Measurements from ENCODE around the gene TSR3. TPM values are rescaled to one million over a fixed set of nuclear protein-coding genes. Genes with fewer than 3 reads are reported as not detected.
A peak's percentile ranks its signal among the peaks of the same experiment; 100 is the strongest.

The TSR3 gene
- total RNA-seq, 2 donors from 2014 or later, result 64.9 to 67.4 TPM

GRCh38 chr16:1338119-1338730, 13.5 kb downstream of the TSR3 start:
- H3K9ac ChIP-seq (ENCODE audit: extremely low read depth, low read length, poor library complexity, severe bottlenecking), result no peak overlapping the region
- H3K9me3 ChIP-seq (ENCODE audit: control insufficient read depth, low read length), result no peaks in the 10 kb centered on the region
- no peaks in the 10 kb centered on the region for H3K36me3 Mint-ChIP-seq (ENCODE audit: low read depth)
- H3K36me3 ChIP-seq (ENCODE audit: control insufficient read depth, insufficient read depth, low read length), result no peaks in the 10 kb centered on the region
- no peaks in the 10 kb centered on the region for H3K4me1 ChIP-seq (ENCODE audit: control insufficient read depth, insufficient read depth, low read length)
- H3K4me3 Mint-ChIP-seq, result no peak overlapping the region
- H3K9me3 Mint-ChIP-seq, result no peaks in the 10 kb centered on the region
- H3K27ac ChIP-seq (ENCODE audit: low read depth, low read length), result no peak overlapping the region
- H3K4me1 Mint-ChIP-seq, result no peaks in the 10 kb centered on the region
- TF ChIP-seq CTCF (conservative IDR thresholded peaks at IDR 0.05), result peak; percentile 71
- H3K4me3 ChIP-seq (ENCODE audit: low read length), result no peak overlapping the region
- DNase-seq, result peak; percentile 81
- 60 to 78% methylated on average over 7 to 26 of the region's 30 CpGs for WGBS, 2 experiments (ENCODE audit: insufficient coverage in 1 of 2, insufficient read length in 1 of 2)
- peaks cover 29% of the 10 kb centered on the region for H3K27me3 Mint-ChIP-seq (ENCODE audit: insufficient read depth)
- peaks cover 47% of the 10 kb centered on the region for H3K27me3 ChIP-seq (ENCODE audit: control insufficient read depth, insufficient read depth, low read length, poor library complexity, severe bottlenecking)
- H3K27ac Mint-ChIP-seq, result no peak overlapping the region

GRCh38 chr16:1337486-1337885, 14.2 kb downstream of the TSR3 start:
- Histone ChIP-seq H3K9me3 (ENCODE audit: control insufficient read depth, low read length) (no peaks in the 10 kb centered on the region), H3K9ac (ENCODE audit: extremely low read depth, low read length, poor library complexity, severe bottlenecking) (no peak overlapping the region), H3K27ac (ENCODE audit: low read depth, low read length) (no peak overlapping the region), H3K36me3 (ENCODE audit: control insufficient read depth, insufficient read depth, low read length) (no peaks in the 10 kb centered on the region), H3K4me3 (ENCODE audit: low read length) (no peak overlapping the region), H3K4me1 (ENCODE audit: control insufficient read depth, insufficient read depth, low read length) (peaks cover 6% of the 10 kb centered on the region), H3K27me3 (ENCODE audit: control insufficient read depth, insufficient read depth, low read length, poor library complexity, severe bottlenecking) (peaks cover 52% of the 10 kb centered on the region)
- no peaks in the 10 kb centered on the region for H3K9me3 Mint-ChIP-seq
- H3K27ac Mint-ChIP-seq, result no peak overlapping the region
- H3K27me3 Mint-ChIP-seq (ENCODE audit: insufficient read depth), result peaks cover 33% of the 10 kb centered on the region
- H3K4me1 Mint-ChIP-seq, result peaks cover 2% of the 10 kb centered on the region
- WGBS, 2 experiments (ENCODE audit: insufficient coverage in 1 of 2, insufficient read length in 1 of 2), result 56 to 82% methylated on average over 4 to 9 of the region's 9 CpGs
- DNase-seq, result peak; percentile 72
- TF ChIP-seq CTCF (conservative IDR thresholded peaks at IDR 0.05), result no peak
- no peak overlapping the region for H3K4me3 Mint-ChIP-seq
- no peaks in the 10 kb centered on the region for H3K36me3 Mint-ChIP-seq (ENCODE audit: low read depth)

GRCh38 chr16:1336619-1337018, 15.1 kb downstream of the TSR3 start:
- no peak for TF ChIP-seq CTCF (conservative IDR thresholded peaks at IDR 0.05)
- H3K9me3 ChIP-seq (ENCODE audit: control insufficient read depth, low read length), result no peaks in the 10 kb centered on the region
- peaks cover 45% of the 10 kb centered on the region for H3K27me3 ChIP-seq (ENCODE audit: control insufficient read depth, insufficient read depth, low read length, poor library complexity, severe bottlenecking)
- no peaks in the 10 kb centered on the region for H3K36me3 Mint-ChIP-seq (ENCODE audit: low read depth)
- 69 to 81% methylated on average over 11 to 15 of the region's 15 CpGs for WGBS, 2 experiments (ENCODE audit: insufficient coverage in 1 of 2, insufficient read length in 1 of 2)
- H3K4me1 ChIP-seq (ENCODE audit: control insufficient read depth, insufficient read depth, low read length), result peaks cover 11% of the 10 kb centered on the region
- peaks cover 34% of the 10 kb centered on the region for H3K27me3 Mint-ChIP-seq (ENCODE audit: insufficient read depth)
- no peak overlapping the region for H3K9ac ChIP-seq (ENCODE audit: extremely low read depth, low read length, poor library complexity, severe bottlenecking)
- no peaks in the 10 kb centered on the region for H3K9me3 Mint-ChIP-seq
- no peak overlapping the region for H3K27ac ChIP-seq (ENCODE audit: low read depth, low read length)
- H3K4me3 ChIP-seq (ENCODE audit: low read length), result no peak overlapping the region
- DNase-seq, result no peak
- H3K4me3 Mint-ChIP-seq, result no peak overlapping the region
- H3K36me3 ChIP-seq (ENCODE audit: control insufficient read depth, insufficient read depth, low read length), result no peaks in the 10 kb centered on the region
- peaks cover 5% of the 10 kb centered on the region for H3K4me1 Mint-ChIP-seq
- H3K27ac Mint-ChIP-seq, result no peak overlapping the region

Measured in endodermal cell (in vitro differentiated cells).